Cardiac fibroblast (primary cell): ENCODE data around the gene ME3.

Source experiments
- DNase-seq, 2 donors: peaks; one replicate each; pipeline versions ENCODE4 v3.0.0 to v3.0.0-alpha.2; 2010; ENCODE audit warnings: low read depth in 2 of 2
- H3K4me3 ChIP-seq, 2 donors: replicated peaks in 1 of 2; 1 replicate in 1 of 2; 2 replicates in 1 of 2; pipeline ENCODE4 v1.5.1; 2011; ENCODE audit warnings: low read depth in 2 of 2, low read length in 2 of 2, mild to moderate bottlenecking in 2 of 2, moderate library complexity in 1 of 2
- TF ChIP-seq, protein P1 (sequence below): IDR thresholded peaks from one replicate; pipeline ENCODE4 v1.5.1; 2011; ENCODE audit warnings: low read depth, mild to moderate bottlenecking, low read length, inconsistent platforms

The ME3 gene

GRCh38 chr11:86704710-86705109 is 32.3 kb upstream of the ME3 start:
- TF ChIP-seq, protein P1, sequence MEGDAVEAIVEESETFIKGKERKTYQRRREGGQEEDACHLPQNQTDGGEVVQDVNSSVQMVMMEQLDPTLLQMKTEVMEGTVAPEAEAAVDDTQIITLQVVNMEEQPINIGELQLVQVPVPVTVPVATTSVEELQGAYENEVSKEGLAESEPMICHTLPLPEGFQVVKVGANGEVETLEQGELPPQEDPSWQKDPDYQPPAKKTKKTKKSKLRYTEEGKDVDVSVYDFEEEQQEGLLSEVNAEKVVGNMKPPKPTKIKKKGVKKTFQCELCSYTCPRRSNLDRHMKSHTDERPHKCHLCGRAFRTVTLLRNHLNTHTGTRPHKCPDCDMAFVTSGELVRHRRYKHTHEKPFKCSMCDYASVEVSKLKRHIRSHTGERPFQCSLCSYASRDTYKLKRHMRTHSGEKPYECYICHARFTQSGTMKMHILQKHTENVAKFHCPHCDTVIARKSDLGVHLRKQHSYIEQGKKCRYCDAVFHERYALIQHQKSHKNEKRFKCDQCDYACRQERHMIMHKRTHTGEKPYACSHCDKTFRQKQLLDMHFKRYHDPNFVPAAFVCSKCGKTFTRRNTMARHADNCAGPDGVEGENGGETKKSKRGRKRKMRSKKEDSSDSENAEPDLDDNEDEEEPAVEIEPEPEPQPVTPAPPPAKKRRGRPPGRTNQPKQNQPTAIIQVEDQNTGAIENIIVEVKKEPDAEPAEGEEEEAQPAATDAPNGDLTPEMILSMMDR = no peak
- H3K4me3 ChIP-seq = no peak overlapping the region
- DNase-seq = no peak

- H3K4me3 ChIP-seq = no peak overlapping the region
- DNase-seq = no peak
- TF ChIP-seq, protein P1 = no peak
Observed at GRCh38 chr11:86703987-86704386, 31.6 kb upstream of the ME3 start.

- no peak for DNase-seq
- no peak overlapping the region for H3K4me3 ChIP-seq
- TF ChIP-seq, protein P1 = no peak
Observed at GRCh38 chr11:86702220-86702983, 30.0 kb upstream of the ME3 start.

DNA sequence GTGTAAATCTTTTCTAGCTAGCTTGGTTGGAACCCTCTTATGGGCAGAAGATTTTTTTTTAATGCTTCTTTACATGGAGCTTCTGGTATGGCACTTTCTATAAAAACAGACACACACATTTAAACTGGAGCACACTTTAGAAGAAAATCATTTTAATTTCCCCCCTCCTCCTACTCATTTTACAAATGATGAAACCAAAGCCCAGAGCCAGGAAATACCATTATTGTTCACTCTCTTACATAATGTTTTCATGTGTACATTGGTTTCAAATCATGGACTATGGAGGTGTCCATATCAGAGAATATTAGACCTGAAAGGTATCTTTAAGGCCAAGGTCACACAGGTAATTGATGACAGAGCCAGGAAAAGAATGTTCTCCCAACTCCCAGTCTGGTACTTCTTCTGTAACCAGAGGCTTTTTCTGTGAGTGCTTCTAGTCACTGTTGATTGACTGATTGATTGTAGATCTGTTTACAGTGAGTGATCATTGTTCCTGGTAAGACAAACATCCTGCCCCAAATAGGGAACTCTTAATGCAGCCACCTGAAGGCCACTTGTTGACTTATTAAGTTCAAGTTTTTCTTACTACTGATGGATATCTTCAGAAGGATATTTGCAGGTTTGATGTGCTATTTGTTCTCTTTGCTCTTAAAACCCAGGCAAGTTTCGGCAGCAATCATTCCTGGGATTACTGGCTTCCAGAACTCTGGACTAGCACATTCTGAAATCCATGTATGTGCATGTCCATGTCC is 26.8 kb upstream of the ME3 start:
- TF ChIP-seq, protein P1 = no peak
- no peak overlapping the region for H3K4me3 ChIP-seq
- DNase-seq = peak; percentile 44 to 55

DNA sequence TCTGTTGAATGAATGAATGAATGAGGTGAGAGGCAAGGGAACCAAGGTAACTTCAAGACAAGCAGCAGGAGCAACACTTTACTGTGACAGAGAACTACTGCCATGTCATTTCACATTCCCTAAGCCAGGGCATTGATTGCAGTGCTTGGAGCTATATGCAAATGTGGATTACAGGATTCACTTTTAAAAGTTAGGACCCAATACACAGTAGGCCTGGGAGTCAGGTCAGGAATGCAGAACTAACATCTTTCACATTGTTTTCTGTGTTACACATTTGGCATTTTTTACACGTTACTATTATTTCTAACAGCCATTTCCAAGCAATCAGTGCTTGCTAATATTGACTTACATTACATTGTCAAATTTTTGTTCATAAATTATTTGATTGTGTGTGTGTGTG is 26.2 kb upstream of the ME3 start:
- DNase-seq = peak in 1 of 2 donors; percentile 44
- TF ChIP-seq, protein P1 = no peak
- H3K4me3 ChIP-seq = no peak overlapping the region

- TF ChIP-seq, protein P1 = no peak
- no peak overlapping the region for H3K4me3 ChIP-seq
- no peak for DNase-seq
Observed at GRCh38 chr11:86696451-86696850, 24.0 kb upstream of the ME3 start.
